HepG2 (cell line): ENCODE measurements around the gene PRKN. TPM values are rescaled to one million over a fixed set of nuclear protein-coding genes. Genes with fewer than 3 reads are reported as not detected.

Experiments used
- ATAD3A ChIP-seq: sonication (generic); formaldehyde crosslinking; IDR thresholded peaks from 2 replicates; pipeline ENCODE4 v1.4.0; 2020; ENCODE audit warnings: missing genetic modification reagents
- ETV5 ChIP-seq: IDR thresholded peaks from 2 replicates; pipeline ENCODE4 v1.6.1; 2018; ENCODE audit warnings: missing biosample characterization, missing genetic modification reagents, inconsistent platforms, borderline replicate concordance
- FOXC1 ChIP-seq: sonication (generic); formaldehyde crosslinking; IDR thresholded peaks from 2 replicates; pipeline ENCODE4 v1.8.0; 2022; ENCODE audit warnings: mild to moderate bottlenecking, missing genetic modification reagents, borderline replicate concordance
- RFXAP ChIP-seq: sonication (generic); formaldehyde crosslinking; IDR thresholded peaks from 2 replicates; pipeline ENCODE4 v1.4.0; 2020; ENCODE audit warnings: missing genetic modification reagents, borderline replicate concordance
- ZFX ChIP-seq: sonication (generic); formaldehyde crosslinking; IDR thresholded peaks from 2 replicates; pipeline ENCODE4 v1.4.0; 2020; ENCODE audit warnings: mild to moderate bottlenecking, low read depth, missing genetic modification reagents, moderate library complexity
- ZNF749 ChIP-seq: sonication (generic); formaldehyde crosslinking; IDR thresholded peaks from 2 replicates; pipeline ENCODE4 v1.8.0; 2022; ENCODE audit warnings: mild to moderate bottlenecking, missing genetic modification reagents, moderate library complexity, borderline replicate concordance
- polyA plus RNA-seq, 8 experiments: library from polyadenylated mRNA; depleted of rRNA in 3 of 8; stranded (reverse) in 7 of 8; unstranded in 1 of 8; fragments of >200 nt; fragmentation: Illumina TruSeq in 4 of 8; extraction: Trizol in 4 of 8; gene quantifications; 2 replicates each; pipeline versions ENCODE4 v1.2.1 to v1.2.3, GENCODE V29; 2011 to 2016; ENCODE audit warnings: low read depth in 4 of 8, missing spikeins in 1 of 8, mixed read lengths in 1 of 8; ENCODE audit not compliant: insufficient read depth in 1 of 8
- total RNA-seq, 5 experiments: library from RNA; depleted of rRNA; stranded (reverse); fragments of >200 nt; fragmentation: Illumina TruSeq; extraction: Trizol; gene quantifications; 2 replicates each; pipeline ENCODE4 v1.2.3, GENCODE V29; 2016; ENCODE audit warnings: low read depth in 1 of 5
- TF ChIP-seq, protein P1 (sequence below): sonication (generic); formaldehyde crosslinking; IDR thresholded peaks from 2 replicates; pipeline ENCODE4 v1.4.0; 2020; ENCODE audit warnings: missing genetic modification reagents; ENCODE audit errors: not compliant biosample characterization
- TF ChIP-seq, protein P2 (sequence below): sonication (generic); formaldehyde crosslinking; IDR thresholded peaks from 2 replicates; pipeline ENCODE4 v1.4.0; 2020; ENCODE audit warnings: missing genetic modification reagents
- TF ChIP-seq, protein P3 (sequence below): sonication (generic); formaldehyde crosslinking; IDR thresholded peaks from 2 replicates; pipeline ENCODE4 v1.9.0; 2021; ENCODE audit warnings: missing genetic modification reagents, mild to moderate bottlenecking, borderline replicate concordance
- TF ChIP-seq, protein P4 (sequence below): sonication (generic); formaldehyde crosslinking; IDR thresholded peaks from 2 replicates; pipeline ENCODE4 v1.4.0; 2020; ENCODE audit warnings: missing genetic modification reagents
- TF ChIP-seq, protein P5 (sequence below): sonication (generic); formaldehyde crosslinking; IDR thresholded peaks from 2 replicates; pipeline ENCODE4 v1.5.1; 2020; ENCODE audit warnings: missing genetic modification reagents, mild to moderate bottlenecking, borderline replicate concordance

Gene PRKN
- total and polyA plus RNA-seq, 2 of the 13 experiments (the other 11 are each of a cell fraction or from before 2014, with no cell fraction given): 0.31 to 0.44 TPM

DNA sequence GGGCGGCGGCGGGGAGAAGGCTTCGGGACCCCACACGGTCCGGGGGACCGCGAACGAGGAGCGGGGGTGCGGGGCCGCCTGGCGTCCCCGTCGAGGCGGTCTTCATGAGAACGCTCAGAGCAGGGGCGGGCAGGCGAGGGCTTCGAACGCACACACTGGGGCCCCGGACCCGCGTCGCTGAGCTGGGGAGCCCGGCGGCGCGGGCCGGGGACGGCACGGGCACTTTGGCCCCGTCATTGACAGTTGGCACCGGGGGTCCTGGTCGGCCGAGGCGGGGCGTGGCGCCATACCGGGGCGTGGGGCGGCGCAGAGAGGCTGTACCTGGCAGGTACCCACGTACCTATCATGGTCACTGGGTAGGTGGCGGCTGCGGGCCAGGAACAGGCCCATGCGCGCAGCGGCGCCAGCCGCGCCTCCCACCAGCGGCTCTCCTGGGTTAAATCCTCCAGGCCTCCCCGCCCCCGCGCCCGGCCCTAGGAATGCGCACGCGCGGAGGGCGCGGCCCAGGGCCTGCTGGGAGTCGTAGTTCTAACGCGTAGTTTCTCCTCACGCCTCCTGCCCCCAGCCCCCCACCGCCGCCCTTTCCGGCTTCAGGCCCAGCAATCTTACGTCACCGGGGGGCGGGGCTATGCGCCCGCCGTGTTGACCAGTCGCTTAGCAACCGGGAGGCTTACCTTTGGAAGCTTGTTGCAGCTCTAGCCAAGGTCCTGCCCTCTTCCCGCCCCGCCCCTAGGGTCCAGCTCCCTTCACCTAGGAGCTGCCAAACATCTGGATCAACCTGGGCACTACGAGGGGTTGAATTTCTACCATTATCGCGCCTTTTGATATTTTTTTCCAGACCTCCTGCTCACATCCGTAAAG, at the start of gene PRKN, which contains the start of gene PACRG (continued):
- TF ChIP-seq, protein P1, sequence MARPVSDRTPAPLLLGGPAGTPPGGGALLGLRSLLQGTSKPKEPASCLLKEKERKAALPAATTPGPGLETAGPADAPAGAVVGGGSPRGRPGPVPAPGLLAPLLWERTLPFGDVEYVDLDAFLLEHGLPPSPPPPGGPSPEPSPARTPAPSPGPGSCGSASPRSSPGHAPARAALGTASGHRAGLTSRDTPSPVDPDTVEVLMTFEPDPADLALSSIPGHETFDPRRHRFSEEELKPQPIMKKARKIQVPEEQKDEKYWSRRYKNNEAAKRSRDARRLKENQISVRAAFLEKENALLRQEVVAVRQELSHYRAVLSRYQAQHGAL: peak; percentile 49
- peak; percentile 94 for TF ChIP-seq ZFX (CRISPR knock-in tag)
- peak; percentile 93 for TF ChIP-seq ETV5 (CRISPR knock-in tag)
- TF ChIP-seq FOXC1 (CRISPR knock-in tag): peak; percentile 79
- TF ChIP-seq, protein P2, sequence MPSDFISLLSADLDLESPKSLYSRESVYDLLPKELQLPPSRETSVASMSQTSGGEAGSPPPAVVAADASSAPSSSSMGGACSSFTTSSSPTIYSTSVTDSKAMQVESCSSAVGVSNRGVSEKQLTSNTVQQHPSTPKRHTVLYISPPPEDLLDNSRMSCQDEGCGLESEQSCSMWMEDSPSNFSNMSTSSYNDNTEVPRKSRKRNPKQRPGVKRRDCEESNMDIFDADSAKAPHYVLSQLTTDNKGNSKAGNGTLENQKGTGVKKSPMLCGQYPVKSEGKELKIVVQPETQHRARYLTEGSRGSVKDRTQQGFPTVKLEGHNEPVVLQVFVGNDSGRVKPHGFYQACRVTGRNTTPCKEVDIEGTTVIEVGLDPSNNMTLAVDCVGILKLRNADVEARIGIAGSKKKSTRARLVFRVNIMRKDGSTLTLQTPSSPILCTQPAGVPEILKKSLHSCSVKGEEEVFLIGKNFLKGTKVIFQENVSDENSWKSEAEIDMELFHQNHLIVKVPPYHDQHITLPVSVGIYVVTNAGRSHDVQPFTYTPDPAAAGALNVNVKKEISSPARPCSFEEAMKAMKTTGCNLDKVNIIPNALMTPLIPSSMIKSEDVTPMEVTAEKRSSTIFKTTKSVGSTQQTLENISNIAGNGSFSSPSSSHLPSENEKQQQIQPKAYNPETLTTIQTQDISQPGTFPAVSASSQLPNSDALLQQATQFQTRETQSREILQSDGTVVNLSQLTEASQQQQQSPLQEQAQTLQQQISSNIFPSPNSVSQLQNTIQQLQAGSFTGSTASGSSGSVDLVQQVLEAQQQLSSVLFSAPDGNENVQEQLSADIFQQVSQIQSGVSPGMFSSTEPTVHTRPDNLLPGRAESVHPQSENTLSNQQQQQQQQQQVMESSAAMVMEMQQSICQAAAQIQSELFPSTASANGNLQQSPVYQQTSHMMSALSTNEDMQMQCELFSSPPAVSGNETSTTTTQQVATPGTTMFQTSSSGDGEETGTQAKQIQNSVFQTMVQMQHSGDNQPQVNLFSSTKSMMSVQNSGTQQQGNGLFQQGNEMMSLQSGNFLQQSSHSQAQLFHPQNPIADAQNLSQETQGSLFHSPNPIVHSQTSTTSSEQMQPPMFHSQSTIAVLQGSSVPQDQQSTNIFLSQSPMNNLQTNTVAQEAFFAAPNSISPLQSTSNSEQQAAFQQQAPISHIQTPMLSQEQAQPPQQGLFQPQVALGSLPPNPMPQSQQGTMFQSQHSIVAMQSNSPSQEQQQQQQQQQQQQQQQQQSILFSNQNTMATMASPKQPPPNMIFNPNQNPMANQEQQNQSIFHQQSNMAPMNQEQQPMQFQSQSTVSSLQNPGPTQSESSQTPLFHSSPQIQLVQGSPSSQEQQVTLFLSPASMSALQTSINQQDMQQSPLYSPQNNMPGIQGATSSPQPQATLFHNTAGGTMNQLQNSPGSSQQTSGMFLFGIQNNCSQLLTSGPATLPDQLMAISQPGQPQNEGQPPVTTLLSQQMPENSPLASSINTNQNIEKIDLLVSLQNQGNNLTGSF: peak; percentile 87
- TF ChIP-seq, protein P3, sequence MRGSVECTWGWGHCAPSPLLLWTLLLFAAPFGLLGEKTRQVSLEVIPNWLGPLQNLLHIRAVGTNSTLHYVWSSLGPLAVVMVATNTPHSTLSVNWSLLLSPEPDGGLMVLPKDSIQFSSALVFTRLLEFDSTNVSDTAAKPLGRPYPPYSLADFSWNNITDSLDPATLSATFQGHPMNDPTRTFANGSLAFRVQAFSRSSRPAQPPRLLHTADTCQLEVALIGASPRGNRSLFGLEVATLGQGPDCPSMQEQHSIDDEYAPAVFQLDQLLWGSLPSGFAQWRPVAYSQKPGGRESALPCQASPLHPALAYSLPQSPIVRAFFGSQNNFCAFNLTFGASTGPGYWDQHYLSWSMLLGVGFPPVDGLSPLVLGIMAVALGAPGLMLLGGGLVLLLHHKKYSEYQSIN: no peak
- peak; percentile 72; the same call in 1 of the 2 replicates for TF ChIP-seq RFXAP (CRISPR knock-in tag)
- TF ChIP-seq, protein P4, sequence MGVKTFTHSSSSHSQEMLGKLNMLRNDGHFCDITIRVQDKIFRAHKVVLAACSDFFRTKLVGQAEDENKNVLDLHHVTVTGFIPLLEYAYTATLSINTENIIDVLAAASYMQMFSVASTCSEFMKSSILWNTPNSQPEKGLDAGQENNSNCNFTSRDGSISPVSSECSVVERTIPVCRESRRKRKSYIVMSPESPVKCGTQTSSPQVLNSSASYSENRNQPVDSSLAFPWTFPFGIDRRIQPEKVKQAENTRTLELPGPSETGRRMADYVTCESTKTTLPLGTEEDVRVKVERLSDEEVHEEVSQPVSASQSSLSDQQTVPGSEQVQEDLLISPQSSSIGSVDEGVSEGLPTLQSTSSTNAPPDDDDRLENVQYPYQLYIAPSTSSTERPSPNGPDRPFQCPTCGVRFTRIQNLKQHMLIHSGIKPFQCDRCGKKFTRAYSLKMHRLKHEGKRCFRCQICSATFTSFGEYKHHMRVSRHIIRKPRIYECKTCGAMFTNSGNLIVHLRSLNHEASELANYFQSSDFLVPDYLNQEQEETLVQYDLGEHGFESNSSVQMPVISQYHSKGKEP: no peak
- TF ChIP-seq, protein P5, sequence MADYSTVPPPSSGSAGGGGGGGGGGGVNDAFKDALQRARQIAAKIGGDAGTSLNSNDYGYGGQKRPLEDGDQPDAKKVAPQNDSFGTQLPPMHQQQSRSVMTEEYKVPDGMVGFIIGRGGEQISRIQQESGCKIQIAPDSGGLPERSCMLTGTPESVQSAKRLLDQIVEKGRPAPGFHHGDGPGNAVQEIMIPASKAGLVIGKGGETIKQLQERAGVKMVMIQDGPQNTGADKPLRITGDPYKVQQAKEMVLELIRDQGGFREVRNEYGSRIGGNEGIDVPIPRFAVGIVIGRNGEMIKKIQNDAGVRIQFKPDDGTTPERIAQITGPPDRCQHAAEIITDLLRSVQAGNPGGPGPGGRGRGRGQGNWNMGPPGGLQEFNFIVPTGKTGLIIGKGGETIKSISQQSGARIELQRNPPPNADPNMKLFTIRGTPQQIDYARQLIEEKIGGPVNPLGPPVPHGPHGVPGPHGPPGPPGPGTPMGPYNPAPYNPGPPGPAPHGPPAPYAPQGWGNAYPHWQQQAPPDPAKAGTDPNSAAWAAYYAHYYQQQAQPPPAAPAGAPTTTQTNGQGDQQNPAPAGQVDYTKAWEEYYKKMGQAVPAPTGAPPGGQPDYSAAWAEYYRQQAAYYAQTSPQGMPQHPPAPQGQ (CRISPR knock-in tag): 0 out of 2 replicates have a peak, but pooled peaks have one; percentile 25
- TF ChIP-seq ZNF749 (CRISPR knock-in tag): peak; percentile 49; the same call in 1 of the 2 replicates
- no peak for TF ChIP-seq ATAD3A (CRISPR knock-in tag)
